Right lobe of liver (tissue), 4 donors: ENCODE results near the gene BMP8B.

Experiments
- CTCF ChIP-seq, 4 donors: fragments of 200-600 bp in 3 of 4; fragments of 450-650 bp in 1 of 4; IDR thresholded peaks; one replicate each; pipeline versions ENCODE4 v1.5.1 to v1.8.0; 2016 to 2022; ENCODE audit warnings: antibody characterized with exemption in 4 of 4, mild to moderate bottlenecking in 2 of 4
- POLR2A ChIP-seq: fragments of 450-650 bp; IDR thresholded peaks from one replicate; pipeline ENCODE4 v1.6.1; 2017; ENCODE audit warnings: antibody characterized with exemption, mild to moderate bottlenecking
- donor health status: DM: no; HTN: no; CAD: no.
- donor health status: DM: no; HTN: no; CAD: no.
- donor health status: DM: no; HTN: yes; CAD: no.

GRCh38 chr1:39836595-39837110 is 48.0 kb upstream of the BMP8B start:
- TF ChIP-seq CTCF (IDR thresholded peaks at IDR 0.05) (no peak), POLR2A (no peak)
